Caco-2 (cell line): Measurements from ENCODE around the gene CEBPZ. TPM values are rescaled to one million over a fixed set of nuclear protein-coding genes. Genes with fewer than 3 reads are reported as not detected.

ENCODE experiments used
- BruUV-seq: library from RNA; stranded (reverse); fragments of 400-500 nt; replicated peaks from 2 replicates; lab custom pipeline; 2021; lab: Mats Ljungman, UMichigan
- CTCF ChIA-PET: fragments of 300-600 bp; sonication (Branson Sonifier 250); formaldehyde crosslinking; loops from one replicate; lab custom pipeline; 2022; ENCODE audit warnings: antibody characterized with exemption; lab: Charles Lee
- POLR2A ChIA-PET: fragments of 300-600 bp; sonication (Branson Sonifier 250); formaldehyde crosslinking; loops from one replicate; lab custom pipeline; 2022; ENCODE audit warnings: antibody characterized with exemption; lab: Charles Lee
- DNase-seq, 2 experiments: peaks; one replicate each; pipeline versions ENCODE4 v3.0.0 to v3.0.0-alpha.2; 2020 to 2022
- H3K27me3 ChIP-seq: replicated peaks from 2 replicates; pipeline ENCODE4 v1.6.0; 2011; ENCODE audit warnings: low read length; ENCODE audit not compliant: control insufficient read depth, insufficient read depth
- H3K36me3 ChIP-seq: 2 replicates; pipeline ENCODE4 v1.5.1; 2011; ENCODE audit warnings: low read length; ENCODE audit not compliant: control insufficient read depth, insufficient read depth
- H3K4me1 ChIP-seq: fragments of 250-450 bp; sonication (Bioruptor Pico); 2 replicates; pipeline ENCODE4 v1.5.1; 2020; ENCODE audit warnings: mild to moderate bottlenecking
- H3K4me3 ChIP-seq: 2 replicates; pipeline ENCODE4 v1.5.1; 2011; ENCODE audit warnings: low read depth, mild to moderate bottlenecking, control low read depth, low read length
- H3K9me3 ChIP-seq: fragments of 250-450 bp; sonication (Bioruptor Pico); 2 replicates; pipeline ENCODE4 v1.5.1; 2020; ENCODE audit warnings: mild to moderate bottlenecking, moderate library complexity
- H3K27ac Mint-ChIP-seq: one replicate; pipeline ENCODE4 v1.8.0; 2022; ENCODE audit warnings: mixed read lengths; ENCODE audit not compliant: unreplicated experiment
- H3K27me3 Mint-ChIP-seq: one replicate; pipeline ENCODE4 v1.8.0; 2022; ENCODE audit warnings: mixed read lengths; ENCODE audit not compliant: insufficient read depth, unreplicated experiment
- H3K36me3 Mint-ChIP-seq: one replicate; pipeline ENCODE4 v1.8.0; 2022; ENCODE audit warnings: mild to moderate bottlenecking, mixed read lengths; ENCODE audit not compliant: insufficient read depth, unreplicated experiment
- H3K4me1 Mint-ChIP-seq: one replicate; pipeline ENCODE4 v1.8.0; 2022; ENCODE audit warnings: low read depth, mixed read lengths; ENCODE audit not compliant: unreplicated experiment
- H3K4me3 Mint-ChIP-seq: one replicate; pipeline ENCODE4 v1.8.0; 2022; ENCODE audit warnings: mild to moderate bottlenecking, moderate library complexity, mixed read lengths; ENCODE audit not compliant: unreplicated experiment
- H3K9me3 Mint-ChIP-seq: one replicate; pipeline ENCODE4 v1.8.0; 2022; ENCODE audit warnings: mixed read lengths; ENCODE audit not compliant: unreplicated experiment
- CTCF ChIP-seq, 2 experiments: fragments of 200-600 bp in 1 of 2; IDR thresholded peaks; 1 replicate in 1 of 2; 2 replicates in 1 of 2; pipeline versions ENCODE4 v1.5.1 to v1.8.0; 2011 to 2022; ENCODE audit warnings: antibody characterized with exemption in 1 of 2, control low read depth in 1 of 2, inconsistent platforms in 1 of 2, low read depth in 1 of 2, low read length in 1 of 2, mild to moderate bottlenecking in 1 of 2, moderate library complexity in 1 of 2; ENCODE audit not compliant: insufficient read depth in 1 of 2, severe bottlenecking in 1 of 2, unreplicated experiment in 1 of 2
- intact Hi-C: fragments of 100-400 bp; cut with micrococcal nuclease; formaldehyde crosslinking; loops from one replicate; pipeline ENCODE4 v1.10.0; 2022; ENCODE audit not compliant: unreplicated experiment
- total RNA-seq: library from RNA; stranded (reverse); gene quantifications from 2 replicates; pipeline ENCODE4 v1.2.3, GENCODE V29; 2022

The CEBPZ gene
- total RNA-seq, 1 experiment from 2014 or later: 93.3 TPM

- CTCF ChIA-PET: no interaction called here
- H3K27ac Mint-ChIP-seq: no peak overlapping the region
- H3K27me3 ChIP-seq: no peaks in the 10 kb centered on the region
- H3K4me1 ChIP-seq: no peaks in the 10 kb centered on the region
- intact Hi-C loops: no loop called here
- H3K4me3 Mint-ChIP-seq: no peak overlapping the region
- no peaks in the 10 kb centered on the region for H3K27me3 Mint-ChIP-seq
- no peak for TF ChIP-seq CTCF (IDR thresholded peaks at IDR 0.05; ENCODE audit: insufficient read depth in 1 of 2, low read depth in 1 of 2, low read length in 1 of 2, severe bottlenecking in 1 of 2, unreplicated experiment in 1 of 2)
- no peaks in the 10 kb centered on the region for H3K9me3 Mint-ChIP-seq
- no peak overlapping the region for H3K4me3 ChIP-seq
- POLR2A ChIA-PET: interaction anchor here (0.7 kb wide), 1 partner anchor 43 kb away, joined by 3 read pairs; no protein-coding TSS in a partner anchor
- no peaks in the 10 kb centered on the region for H3K9me3 ChIP-seq
- H3K36me3 Mint-ChIP-seq: peaks cover 69% of the 10 kb centered on the region
- DNase-seq: no peak
- no peaks in the 10 kb centered on the region for H3K4me1 Mint-ChIP-seq
- BruUV-seq: no TSS peak
- H3K36me3 ChIP-seq: peaks cover 1% of the 10 kb centered on the region; the same call in 1 of the 2 replicates
Measured at GRCh38 chr2:37250869-37251740, 19.7 kb upstream of the CEBPZ start.

GRCh38 chr2:37246205-37246604 is 14.8 kb upstream of the CEBPZ start:
- Histone ChIP-seq H3K4me3 (no peak overlapping the region), H3K27me3 (no peaks in the 10 kb centered on the region), H3K9me3 (no peaks in the 10 kb centered on the region), H3K36me3 (peaks cover 1% of the 10 kb centered on the region; the same call in 1 of the 2 replicates), H3K4me1 (no peaks in the 10 kb centered on the region)
- intact Hi-C loops: no loop called here
- peaks cover 61% of the 10 kb centered on the region for H3K36me3 Mint-ChIP-seq
- DNase-seq: no peak
- ChIA-PET CTCF (no interaction called here), POLR2A (no interaction called here)
- no peaks in the 10 kb centered on the region for H3K27me3 Mint-ChIP-seq
- no TSS peak for BruUV-seq
- H3K9me3 Mint-ChIP-seq: no peaks in the 10 kb centered on the region
- H3K27ac Mint-ChIP-seq: no peak overlapping the region
- no peak overlapping the region for H3K4me3 Mint-ChIP-seq
- H3K4me1 Mint-ChIP-seq: no peaks in the 10 kb centered on the region
- TF ChIP-seq CTCF (IDR thresholded peaks at IDR 0.05; ENCODE audit: insufficient read depth in 1 of 2, low read depth in 1 of 2, low read length in 1 of 2, severe bottlenecking in 1 of 2, unreplicated experiment in 1 of 2): no peak

GRCh38 chr2:37244755-37245154 is 13.4 kb upstream of the CEBPZ start:
- Histone ChIP-seq H3K4me3 (no peak overlapping the region), H3K36me3 (peaks cover 1% of the 10 kb centered on the region; the same call in 1 of the 2 replicates), H3K27me3 (no peaks in the 10 kb centered on the region), H3K4me1 (no peaks in the 10 kb centered on the region), H3K9me3 (no peaks in the 10 kb centered on the region)
- no peak for DNase-seq
- CTCF ChIA-PET: no interaction called here
- intact Hi-C loops: no loop called here
- POLR2A ChIA-PET: no interaction called here
- no peaks in the 10 kb centered on the region for H3K9me3 Mint-ChIP-seq
- no peaks in the 10 kb centered on the region for H3K27me3 Mint-ChIP-seq
- no peak overlapping the region for H3K4me3 Mint-ChIP-seq
- no peaks in the 10 kb centered on the region for H3K4me1 Mint-ChIP-seq
- no peak for TF ChIP-seq CTCF (IDR thresholded peaks at IDR 0.05; ENCODE audit: insufficient read depth in 1 of 2, low read depth in 1 of 2, low read length in 1 of 2, severe bottlenecking in 1 of 2, unreplicated experiment in 1 of 2)
- peaks cover 52% of the 10 kb centered on the region for H3K36me3 Mint-ChIP-seq
- BruUV-seq: no TSS peak
- no peak overlapping the region for H3K27ac Mint-ChIP-seq
